ENCODE results near the gene SERPINE2.
A peak's percentile ranks its signal among the peaks of the same experiment; 100 is the strongest.

Gene SERPINE2

GRCh38 chr2:224062481-224063297 lies 23.6 kb upstream of the SERPINE2 start:
- Histone ChIP-seq H3K27me3 (ENCODE audit: low read depth) (peaks cover 4% of the 10 kb centered on the region; the same call in 1 of the 2 replicates), H3K9me3 (no peaks in the 10 kb centered on the region), H3K36me3 (replicated peaks) (no peaks in the 10 kb centered on the region), H3K4me1 (no peaks in the 10 kb centered on the region), H3K4me3 (no peak overlapping the region)
- no peak for DNase-seq (ENCODE audit: low spot score in 2 of 2)
- in situ Hi-C loops (cut with MboI; ENCODE audit: low sequenced_read_pairs), result no loop called here

GRCh38 chr2:224060783-224061482 lies 21.8 kb upstream of the SERPINE2 start:
- DNase-seq (ENCODE audit: low spot score in 2 of 2), result no peak
- H3K27me3 ChIP-seq (ENCODE audit: low read depth), result peaks cover 4% of the 10 kb centered on the region; the same call in 1 of the 2 replicates
- H3K4me3 ChIP-seq, result no peak overlapping the region
- H3K4me1 ChIP-seq, result no peaks in the 10 kb centered on the region
- H3K9me3 ChIP-seq, result no peaks in the 10 kb centered on the region
- no peaks in the 10 kb centered on the region for H3K36me3 ChIP-seq (replicated peaks)
- in situ Hi-C loops (cut with MboI; ENCODE audit: low sequenced_read_pairs), result no loop called here

- in situ Hi-C loops (cut with MboI; ENCODE audit: low sequenced_read_pairs), result no loop called here
- Histone ChIP-seq H3K27me3 (ENCODE audit: low read depth) (0 out of 2 replicates have a peak, but pooled peaks cover 4% of the 10 kb centered on the region), H3K4me1 (no peaks in the 10 kb centered on the region), H3K4me3 (no peak overlapping the region), H3K36me3 (replicated peaks) (no peaks in the 10 kb centered on the region), H3K9me3 (no peaks in the 10 kb centered on the region)
- no peak for DNase-seq (ENCODE audit: low spot score in 2 of 2)
Observed at GRCh38 chr2:224059178-224059577, 20.1 kb upstream of the SERPINE2 start.

- H3K36me3 ChIP-seq (replicated peaks), result no peaks in the 10 kb centered on the region
- H3K27me3 ChIP-seq (ENCODE audit: low read depth), result 0 out of 2 replicates have a peak, but pooled peaks cover 4% of the 10 kb centered on the region
- no peak overlapping the region for H3K4me3 ChIP-seq
- no peaks in the 10 kb centered on the region for H3K4me1 ChIP-seq
- no peak for DNase-seq (ENCODE audit: low spot score in 2 of 2)
- no peaks in the 10 kb centered on the region for H3K9me3 ChIP-seq
- in situ Hi-C loops (cut with MboI; ENCODE audit: low sequenced_read_pairs), result no loop called here
Observed at GRCh38 chr2:224058048-224058775, 19.1 kb upstream of the SERPINE2 start.

- no peak for DNase-seq (ENCODE audit: low spot score in 2 of 2)
- Histone ChIP-seq H3K4me3 (no peak overlapping the region), H3K9me3 (no peaks in the 10 kb centered on the region), H3K27me3 (ENCODE audit: low read depth) (no peaks in the 10 kb centered on the region), H3K36me3 (replicated peaks) (no peaks in the 10 kb centered on the region), H3K4me1 (no peaks in the 10 kb centered on the region)
- in situ Hi-C loops (cut with MboI; ENCODE audit: low sequenced_read_pairs), result no loop called here
Observed at GRCh38 chr2:224056889-224057288, 17.8 kb upstream of the SERPINE2 start.

- Histone ChIP-seq H3K4me1 (no peaks in the 10 kb centered on the region), H3K4me3 (no peak overlapping the region), H3K36me3 (replicated peaks) (no peaks in the 10 kb centered on the region), H3K27me3 (ENCODE audit: low read depth) (no peaks in the 10 kb centered on the region; the same call in 1 of the 2 replicates), H3K9me3 (no peaks in the 10 kb centered on the region)
- in situ Hi-C loops (cut with MboI; ENCODE audit: low sequenced_read_pairs), result no loop called here
- DNase-seq (ENCODE audit: low spot score in 2 of 2), result no peak
Observed at GRCh38 chr2:224055101-224055500, 16.0 kb upstream of the SERPINE2 start.

GRCh38 chr2:224046752-224047151 lies 7.7 kb upstream of the SERPINE2 start:
- no peak overlapping the region for H3K4me3 ChIP-seq
- peaks cover 6% of the 10 kb centered on the region for H3K27me3 ChIP-seq (ENCODE audit: low read depth)
- H3K4me1 ChIP-seq, result no peaks in the 10 kb centered on the region
- no peaks in the 10 kb centered on the region for H3K36me3 ChIP-seq (replicated peaks)
- DNase-seq (ENCODE audit: low spot score in 2 of 2), result no peak
- no peaks in the 10 kb centered on the region for H3K9me3 ChIP-seq
- in situ Hi-C loops (cut with MboI; ENCODE audit: low sequenced_read_pairs), result no loop called here

- H3K4me1 ChIP-seq, result no peaks in the 10 kb centered on the region; the same call in 1 of the 2 replicates
- H3K36me3 ChIP-seq (replicated peaks), result no peaks in the 10 kb centered on the region
- no peaks in the 10 kb centered on the region for H3K9me3 ChIP-seq
- H3K27me3 ChIP-seq (ENCODE audit: low read depth), result peaks cover 45% of the 10 kb centered on the region
- H3K4me3 ChIP-seq, result no peak overlapping the region
- no peak for DNase-seq (ENCODE audit: low spot score in 2 of 2)
- in situ Hi-C loops (cut with MboI; ENCODE audit: low sequenced_read_pairs), result no loop called here
Observed at GRCh38 chr2:224042191-224042696, 3.2 kb upstream of the SERPINE2 start.

- Histone ChIP-seq H3K4me1 (no peaks in the 10 kb centered on the region; the same call in 1 of the 2 replicates), H3K27me3 (ENCODE audit: low read depth) (peaks cover 51% of the 10 kb centered on the region), H3K36me3 (replicated peaks) (no peaks in the 10 kb centered on the region), H3K4me3 (no peak overlapping the region), H3K9me3 (no peaks in the 10 kb centered on the region)
- in situ Hi-C loops (cut with MboI; ENCODE audit: low sequenced_read_pairs), result no loop called here
- no peak for DNase-seq (ENCODE audit: low spot score in 2 of 2)
Observed at GRCh38 chr2:224041554-224041953, 2.5 kb upstream of the SERPINE2 start.

GRCh38 chr2:224040753-224041152 lies 1.7 kb upstream of the SERPINE2 start:
- Histone ChIP-seq H3K36me3 (replicated peaks) (no peaks in the 10 kb centered on the region), H3K9me3 (no peaks in the 10 kb centered on the region), H3K4me1 (no peaks in the 10 kb centered on the region; the same call in 1 of the 2 replicates), H3K4me3 (no peak overlapping the region), H3K27me3 (ENCODE audit: low read depth) (peaks cover 51% of the 10 kb centered on the region)
- in situ Hi-C loops (cut with MboI; ENCODE audit: low sequenced_read_pairs), result no loop called here
- no peak for DNase-seq (ENCODE audit: low spot score in 2 of 2)

- in situ Hi-C loops (cut with MboI; ENCODE audit: low sequenced_read_pairs), result no loop called here
- H3K27me3 ChIP-seq (ENCODE audit: low read depth), result peaks cover 51% of the 10 kb centered on the region
- no peaks in the 10 kb centered on the region; the same call in 1 of the 2 replicates for H3K4me1 ChIP-seq
- no peak for DNase-seq (ENCODE audit: low spot score in 2 of 2)
- H3K4me3 ChIP-seq, result peak overlapping the region; percentile 25
- H3K9me3 ChIP-seq, result no peaks in the 10 kb centered on the region
- no peaks in the 10 kb centered on the region for H3K36me3 ChIP-seq (replicated peaks)
Observed at GRCh38 chr2:224039770-224040440, 819 bp upstream of the SERPINE2 start.

- H3K36me3 ChIP-seq (replicated peaks), result no peaks in the 10 kb centered on the region
- DNase-seq (ENCODE audit: low spot score in 2 of 2), result no peak
- in situ Hi-C loops (cut with MboI; ENCODE audit: low sequenced_read_pairs), result no loop called here
- H3K4me1 ChIP-seq, result no peaks in the 10 kb centered on the region; the same call in 1 of the 2 replicates
- peak overlapping the region; percentile 32 for H3K4me3 ChIP-seq
- H3K27me3 ChIP-seq (ENCODE audit: low read depth), result peaks cover 51% of the 10 kb centered on the region
- H3K9me3 ChIP-seq, result no peaks in the 10 kb centered on the region
Observed at GRCh38 chr2:224038830-224039079, 331 bp downstream of the SERPINE2 start.

- H3K27me3 ChIP-seq (ENCODE audit: low read depth), result peaks cover 51% of the 10 kb centered on the region
- in situ Hi-C loops (cut with MboI; ENCODE audit: low sequenced_read_pairs), result no loop called here
- H3K4me1 ChIP-seq, result no peaks in the 10 kb centered on the region; the same call in 1 of the 2 replicates
- H3K9me3 ChIP-seq, result no peaks in the 10 kb centered on the region
- DNase-seq (ENCODE audit: low spot score in 2 of 2), result peak in 1 of 2 experiments; percentile 54
- peak overlapping the region; percentile 32 for H3K4me3 ChIP-seq
- H3K36me3 ChIP-seq (replicated peaks), result no peaks in the 10 kb centered on the region
Observed at GRCh38 chr2:224038049-224038829, 847 bp downstream of the SERPINE2 start.
